CD4-positive, alpha-beta T cell (primary cell): Measurements from ENCODE around the gene ZC3H14. TPM values are rescaled to one million over a fixed set of nuclear protein-coding genes. Genes with fewer than 3 reads are reported as not detected.

ENCODE experiments used
- ATAC-seq: fragments of 200-7000 bp; cut with Tn5 transposase; one replicate; pipeline ENCODE4 v1.10.0; 2022; ENCODE audit warnings: mild to moderate bottlenecking; ENCODE audit not compliant: poor library complexity
- CTCF ChIA-PET: fragments of 350-600 bp; sonication (Branson Sonifier 250); formaldehyde crosslinking; loops from one replicate; lab custom pipeline; 2021; ENCODE audit warnings: antibody characterized with exemption, inconsistent platforms; lab: Charles Lee
- POLR2A ChIA-PET: fragments of 350-600 bp; sonication (Branson Sonifier 250); formaldehyde crosslinking; loops from one replicate; lab custom pipeline; 2021; ENCODE audit warnings: antibody characterized with exemption, inconsistent platforms; lab: Charles Lee
- DNase-seq, 14 experiments: peaks; one replicate each; pipeline ENCODE4 v3.0.0-alpha.2; 2013 to 2020; ENCODE audit warnings: mixed read lengths in 2 of 14
- H3K27ac ChIP-seq, 2 donors: one replicate each; pipeline versions ENCODE4 v1.5.1 to v1.7.0; 2013; ENCODE audit warnings: low read length in 2 of 2, low read depth in 1 of 2, mild to moderate bottlenecking in 1 of 2
- H3K27me3 ChIP-seq, 2 experiments: 1 replicate in 1 of 2; 2 replicates in 1 of 2; pipeline versions ENCODE4 v1.6.1 to v1.7.0; 2013; ENCODE audit warnings: low read length in 2 of 2, control low read depth in 1 of 2, mild to moderate bottlenecking in 1 of 2, moderate library complexity in 1 of 2; ENCODE audit not compliant: insufficient read depth in 2 of 2, control insufficient read depth in 1 of 2
- H3K36me3 ChIP-seq: one replicate; pipeline ENCODE4 v1.6.1; 2013; ENCODE audit warnings: low read length, control low read depth; ENCODE audit not compliant: insufficient read depth
- H3K4me1 ChIP-seq: one replicate; pipeline ENCODE4 v1.6.1; 2013; ENCODE audit warnings: low read length, control low read depth; ENCODE audit not compliant: insufficient read depth
- H3K4me3 ChIP-seq: one replicate; pipeline ENCODE4 v1.5.1; 2013; ENCODE audit warnings: mild to moderate bottlenecking, low read length, moderate library complexity
- H3K9me3 ChIP-seq, 2 experiments: 1 replicate in 1 of 2; 2 replicates in 1 of 2; pipeline versions ENCODE4 v1.6.1 to v1.7.0; 2013; ENCODE audit warnings: low read length in 2 of 2, mild to moderate bottlenecking in 2 of 2, control low read depth in 1 of 2, moderate library complexity in 1 of 2; ENCODE audit not compliant: control insufficient read depth in 1 of 2, insufficient read depth in 1 of 2
- H3K27ac Mint-ChIP-seq: one replicate; pipeline ENCODE4 v1.8.0; 2020; ENCODE audit warnings: mixed read lengths
- H3K27me3 Mint-ChIP-seq: one replicate; pipeline ENCODE4 v1.8.0; 2021; ENCODE audit warnings: mixed read lengths
- H3K36me3 Mint-ChIP-seq: one replicate; pipeline ENCODE4 v1.8.0; 2021; ENCODE audit warnings: low read depth, mixed read lengths
- H3K4me1 Mint-ChIP-seq: one replicate; pipeline ENCODE4 v1.8.0; 2021; ENCODE audit warnings: low read depth, mixed read lengths
- H3K4me3 Mint-ChIP-seq: one replicate; pipeline ENCODE4 v1.8.0; 2020; ENCODE audit warnings: mild to moderate bottlenecking, mixed read lengths
- H3K9me3 Mint-ChIP-seq: one replicate; pipeline ENCODE4 v1.8.0; 2020; ENCODE audit warnings: mixed read lengths
- CTCF ChIP-seq: fragments of 200-600 bp; IDR thresholded peaks from one replicate; pipeline ENCODE4 v1.8.0; 2022; ENCODE audit warnings: antibody characterized with exemption, mild to moderate bottlenecking
- intact Hi-C, 2 experiments: fragments of 100-400 bp; cut with DNase I in 1 of 2; cut with micrococcal nuclease in 1 of 2; formaldehyde crosslinking; loops; one replicate each; pipeline versions ENCODE4 v1.15.1 to v1.9.0; 2023 to 2025; cut with DNase I, micrococcal nuclease
- total RNA-seq, 174 experiments: library from RNA in 2 of 174; stranded (reverse) in 2 of 174; gene quantifications; one replicate each; pipeline ENCODE4 v1.2.3 and lab custom pipeline; 2021 to 2026

The ZC3H14 gene
- total RNA-seq, 2 experiments from 2014 or later, result 36.5 to 40.2 TPM

- peaks cover 12% of the 10 kb centered on the region for H3K27me3 Mint-ChIP-seq
- ATAC-seq, result no peak
- peaks cover 19% of the 10 kb centered on the region for H3K36me3 Mint-ChIP-seq
- no peak for DNase-seq
- H3K27ac Mint-ChIP-seq, result peak overlapping the region; percentile 67
- Histone ChIP-seq H3K27me3 (no peaks in the 10 kb centered on the region), H3K4me3 (peak overlapping the region; percentile 77), H3K4me1 (peaks cover 16% of the 10 kb centered on the region), H3K27ac (no peak overlapping the region), H3K9me3 (no peaks in the 10 kb centered on the region), H3K36me3 (no peaks in the 10 kb centered on the region)
- intact Hi-C loops, result loop anchor here (2.0 to 10.0 kb wide), 5 partner anchors 70 to 1392 kb away; partner anchors contain the start of genes EFCAB11 (in 1 of the 2), EML5 (in 1 of the 2) and TDP1 (in 1 of the 2)
- H3K9me3 Mint-ChIP-seq, result no peaks in the 10 kb centered on the region
- ChIA-PET POLR2A (no interaction called here), CTCF (no interaction called here)
- TF ChIP-seq CTCF, result no peak
- peak overlapping the region; percentile 97 for H3K4me3 Mint-ChIP-seq
- H3K4me1 Mint-ChIP-seq, result peaks cover 42% of the 10 kb centered on the region
These were observed 356 bp upstream of the ZC3H14 start for GRCh38 chr14:88562532-88562830.

GRCh38 chr14:88563845-88564244 lies 1.0 kb downstream of the ZC3H14 start:
- POLR2A ChIA-PET, result no interaction called here
- H3K4me1 Mint-ChIP-seq, result peaks cover 35% of the 10 kb centered on the region
- no peaks in the 10 kb centered on the region for H3K9me3 Mint-ChIP-seq
- H3K4me3 ChIP-seq, result peak overlapping the region; percentile 77
- CTCF ChIA-PET, result no interaction called here
- DNase-seq (no peak), ATAC-seq (no peak)
- TF ChIP-seq CTCF, result no peak
- no peaks in the 10 kb centered on the region for H3K9me3 ChIP-seq
- H3K36me3 ChIP-seq, result peaks cover 12% of the 10 kb centered on the region
- peak overlapping the region; percentile 67 for H3K27ac Mint-ChIP-seq
- peaks cover 32% of the 10 kb centered on the region for H3K36me3 Mint-ChIP-seq
- no peak overlapping the region for H3K27ac ChIP-seq
- H3K27me3 Mint-ChIP-seq, result peaks cover 6% of the 10 kb centered on the region
- no peaks in the 10 kb centered on the region for H3K27me3 ChIP-seq
- peak overlapping the region; percentile 95 for H3K4me3 Mint-ChIP-seq
- intact Hi-C loops, result loop anchor here (1.0 to 10.0 kb wide), 6 partner anchors 72 to 1391 kb away; partner anchors contain the start of genes EFCAB11 (in 1 of the 2), EML5 (in 1 of the 2) and TDP1 (in 1 of the 2)
- H3K4me1 ChIP-seq, result peaks cover 13% of the 10 kb centered on the region

- no peaks in the 10 kb centered on the region for H3K27me3 ChIP-seq
- intact Hi-C loops, result loop anchor here (10.0 kb wide), 2 partner anchors 621 to 1389 kb away; partner anchors contain the start of genes EFCAB11 (in 1 of the 2) and TDP1 (in 1 of the 2)
- Mint-ChIP-seq H3K27me3 (peaks cover 2% of the 10 kb centered on the region), H3K9me3 (no peaks in the 10 kb centered on the region), H3K36me3 (peaks cover 48% of the 10 kb centered on the region), H3K4me1 (peaks cover 29% of the 10 kb centered on the region), H3K27ac (no peak overlapping the region), H3K4me3 (peak overlapping the region; percentile 54)
- TF ChIP-seq CTCF, result no peak
- POLR2A ChIA-PET, result interaction anchor here (0.9 kb wide), 1 partner anchor 11 kb away, joined by 3 read pairs; the partner anchor contains the start of gene PTPN21
- no peaks in the 10 kb centered on the region for H3K9me3 ChIP-seq
- CTCF ChIA-PET, result no interaction called here
- H3K4me3 ChIP-seq, result no peak overlapping the region
- peaks cover 13% of the 10 kb centered on the region for H3K4me1 ChIP-seq
- DNase-seq (no peak), ATAC-seq (no peak)
- peaks cover 28% of the 10 kb centered on the region for H3K36me3 ChIP-seq
- no peak overlapping the region for H3K27ac ChIP-seq
These were observed 2.6 kb downstream of the ZC3H14 start for GRCh38 chr14:88565427-88565826.
